ENCODE measurements around the gene WDR31. TPM values are rescaled to one million over a fixed set of nuclear protein-coding genes. Genes with fewer than 3 reads are reported as not detected.

WDR31 gene
- total RNA-seq, 1 experiment from 2014 or later, result 11.2 TPM

DNA sequence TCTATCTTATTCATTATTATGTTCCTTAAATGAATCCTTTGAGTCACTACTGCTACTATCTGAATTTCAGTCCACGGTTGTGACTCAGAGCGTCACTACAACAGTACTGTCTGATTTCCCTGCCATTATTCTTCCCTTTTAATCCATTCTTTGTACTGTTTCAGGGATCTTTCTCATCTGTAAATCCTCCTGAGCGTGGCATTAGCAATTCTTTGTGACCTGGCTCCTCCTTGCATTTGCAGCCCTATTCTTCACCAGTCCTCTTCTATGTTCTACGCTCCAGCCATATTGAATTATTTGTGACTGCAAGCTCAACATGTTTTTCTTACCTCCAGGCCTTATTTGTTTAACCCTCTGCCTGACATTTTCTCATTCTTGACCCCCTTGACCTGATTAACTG, 58.7 kb downstream of the WDR31 start:
- no peak for DNase-seq
- H4K20me1 ChIP-seq (ENCODE audit: insufficient read depth), result no peaks in the 10 kb centered on the region
- H3K9me3 ChIP-seq (ENCODE audit: insufficient read depth, low read depth), result no peaks in the 10 kb centered on the region
- no TSS peak for BruUV-seq (replicated peaks)
- H3K4me2 ChIP-seq, result no peak overlapping the region
- no peak overlapping the region for H3K27ac ChIP-seq
- H3K4me3 ChIP-seq, result no peak overlapping the region
- CTCF ChIA-PET, result no interaction called here
- intact Hi-C loops (cut with micrococcal nuclease; ENCODE audit: unreplicated experiment), result no loop called here
- H3K27me3 ChIP-seq (ENCODE audit: insufficient read depth, low read depth), result no peaks in the 10 kb centered on the region
- no peaks in the 10 kb centered on the region for H3F3A ChIP-seq (ENCODE audit: insufficient read depth, low read depth)
- peaks cover 12% of the 10 kb centered on the region for H3K79me2 ChIP-seq (ENCODE audit: low read depth)
- peaks cover 56% of the 10 kb centered on the region for H3K36me3 ChIP-seq (ENCODE audit: low read depth)
- H3K9me2 ChIP-seq (ENCODE audit: insufficient read depth), result no peaks in the 10 kb centered on the region
- no peak overlapping the region for H2AFZ ChIP-seq
- H3K4me1 ChIP-seq (replicated peaks; ENCODE audit: insufficient read depth), result 0 out of 2 replicates have a peak, but pooled peaks cover 3% of the 10 kb centered on the region
- POLR2A ChIA-PET (ENCODE audit: unreplicated experiment), result no interaction called here
- TF ChIP-seq, protein P1, sequence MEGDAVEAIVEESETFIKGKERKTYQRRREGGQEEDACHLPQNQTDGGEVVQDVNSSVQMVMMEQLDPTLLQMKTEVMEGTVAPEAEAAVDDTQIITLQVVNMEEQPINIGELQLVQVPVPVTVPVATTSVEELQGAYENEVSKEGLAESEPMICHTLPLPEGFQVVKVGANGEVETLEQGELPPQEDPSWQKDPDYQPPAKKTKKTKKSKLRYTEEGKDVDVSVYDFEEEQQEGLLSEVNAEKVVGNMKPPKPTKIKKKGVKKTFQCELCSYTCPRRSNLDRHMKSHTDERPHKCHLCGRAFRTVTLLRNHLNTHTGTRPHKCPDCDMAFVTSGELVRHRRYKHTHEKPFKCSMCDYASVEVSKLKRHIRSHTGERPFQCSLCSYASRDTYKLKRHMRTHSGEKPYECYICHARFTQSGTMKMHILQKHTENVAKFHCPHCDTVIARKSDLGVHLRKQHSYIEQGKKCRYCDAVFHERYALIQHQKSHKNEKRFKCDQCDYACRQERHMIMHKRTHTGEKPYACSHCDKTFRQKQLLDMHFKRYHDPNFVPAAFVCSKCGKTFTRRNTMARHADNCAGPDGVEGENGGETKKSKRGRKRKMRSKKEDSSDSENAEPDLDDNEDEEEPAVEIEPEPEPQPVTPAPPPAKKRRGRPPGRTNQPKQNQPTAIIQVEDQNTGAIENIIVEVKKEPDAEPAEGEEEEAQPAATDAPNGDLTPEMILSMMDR (conservative IDR thresholded peaks at IDR 0.05), result no peak
- TF ChIP-seq EZH2 (IDR thresholded peaks at IDR 0.05; ENCODE audit: low read depth), result no peak

DNA sequence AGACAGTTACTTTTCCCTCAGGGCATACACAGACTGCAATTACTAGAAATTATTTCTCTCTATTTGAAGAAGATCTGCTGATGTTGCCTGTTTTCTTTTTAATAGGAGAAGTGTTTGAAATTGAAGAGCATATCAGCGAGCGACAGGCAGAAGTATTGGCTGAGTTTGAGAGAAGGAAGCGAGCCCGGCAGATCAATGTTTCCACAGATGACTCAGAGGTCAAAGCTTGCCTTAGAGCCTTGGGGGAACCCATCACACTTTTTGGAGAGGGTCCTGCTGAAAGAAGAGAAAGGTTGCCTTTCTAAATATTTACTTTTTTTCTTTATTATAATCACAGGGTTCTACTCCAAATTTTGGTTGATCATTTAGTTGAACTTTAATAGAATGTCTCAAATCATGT, 61.2 kb downstream of the WDR31 start:
- POLR2A ChIA-PET (ENCODE audit: unreplicated experiment), result no interaction called here
- CTCF ChIA-PET, result interaction anchor here (0.6 kb wide), 1 partner anchor 276 kb away, joined by 3 read pairs; no protein-coding TSS in a partner anchor

DNA sequence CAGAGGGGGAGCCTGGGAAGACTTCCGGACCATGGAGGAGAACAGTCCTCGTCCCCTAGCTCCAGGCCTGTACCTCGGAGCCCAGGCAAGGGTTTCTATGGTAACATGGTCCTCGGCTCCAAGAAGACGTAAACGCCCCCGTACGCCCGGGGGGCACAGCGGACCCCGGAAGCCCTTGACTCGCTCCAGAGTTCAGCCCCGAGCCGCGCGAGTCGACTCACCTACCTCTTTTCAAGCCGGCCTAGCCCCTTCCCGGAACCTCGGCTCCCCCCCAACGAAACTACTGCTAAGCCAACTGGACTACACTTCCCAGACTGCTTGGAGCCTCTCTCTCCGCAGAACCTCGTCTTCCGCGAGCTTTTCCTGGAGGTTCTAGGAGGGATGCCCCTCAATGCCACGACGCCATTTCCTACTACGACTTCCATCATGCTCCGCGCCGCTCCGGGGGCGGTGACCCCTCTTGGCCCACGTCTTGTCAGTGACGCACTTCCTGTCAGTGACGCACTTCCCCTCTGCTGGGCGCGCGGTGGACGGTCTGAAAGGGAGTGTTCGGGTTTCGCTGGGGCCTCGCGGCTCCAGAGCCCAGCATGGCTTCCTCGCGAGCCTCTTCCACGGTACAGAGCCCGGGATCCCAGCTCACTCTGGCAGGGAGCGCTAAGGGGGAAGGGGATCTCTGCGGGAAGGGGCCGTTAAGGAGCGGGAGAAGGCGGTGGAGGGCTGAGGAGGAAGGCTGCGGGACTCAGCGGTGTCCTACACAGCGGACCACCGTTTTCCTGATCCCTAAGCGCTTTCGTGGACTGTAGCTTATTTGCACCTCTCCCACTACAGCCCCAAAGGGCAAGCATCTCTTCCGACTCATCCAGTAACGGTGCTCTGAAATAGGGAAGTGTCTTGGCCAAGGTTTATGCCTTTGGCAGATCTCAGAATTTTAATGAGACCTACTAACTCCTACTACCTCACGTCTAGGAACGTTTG, 64.6 kb downstream of the WDR31 start, which contains the start of the genes CDC26 and PRPF4:
TSS of gene CDC26 (minus strand) at position 416 of the 975 bp plus-strand sequence. CDS start 3,065 bp downstream, outside the sequence.
TSS of gene PRPF4 (plus strand) at position 502 of the 975 bp plus-strand sequence. CDS start at position 588, 86 bp downstream.
- TF ChIP-seq, protein P1 (conservative IDR thresholded peaks at IDR 0.05), result no peak
- TF ChIP-seq EZH2 (IDR thresholded peaks at IDR 0.05; ENCODE audit: low read depth), result no peak
- H3K4me2 ChIP-seq, result peak within 1 kb of the TSS; percentile 93
- BruUV-seq (replicated peaks), result TSS peak; percentile 70
- intact Hi-C loops (cut with micrococcal nuclease; ENCODE audit: unreplicated experiment), result loop anchor here (1.0 to 10.0 kb wide), 7 partner anchors 55 to 351 kb away; partner anchors contain the start of genes C9orf43, FKBP15, POLE3 and SLC31A1
- peak within 1 kb of the TSS; percentile 50 for H3K27ac ChIP-seq
- peaks cover 13% of the 10 kb centered on the region for H3K4me1 ChIP-seq (replicated peaks; ENCODE audit: insufficient read depth)
- H3K4me3 ChIP-seq, result peak within 1 kb of the TSS; percentile 81
- POLR2A ChIA-PET (ENCODE audit: unreplicated experiment), result interaction anchor here (0.6 to 1.0 kb wide), 8 partner anchors 54 to 1379 kb away, joined by 3 to 7 read pairs (median 4); partner anchors contain the start of genes ALAD, FKBP15, SLC31A1 and SLC31A2
- no peaks in the 10 kb centered on the region for H3K9me2 ChIP-seq (ENCODE audit: insufficient read depth)
- peaks cover 6% of the 10 kb centered on the region; the same call in 1 of the 2 replicates for H3F3A ChIP-seq (ENCODE audit: insufficient read depth, low read depth)
- H4K20me1 ChIP-seq (ENCODE audit: insufficient read depth), result no peaks in the 10 kb centered on the region; the same call in 1 of the 2 replicates
- no peaks in the 10 kb centered on the region for H3K27me3 ChIP-seq (ENCODE audit: insufficient read depth, low read depth)
- peaks cover 34% of the 10 kb centered on the region for H3K79me2 ChIP-seq (ENCODE audit: low read depth)
- peak within 1 kb of the TSS; percentile 94 for H2AFZ ChIP-seq
- no peaks in the 10 kb centered on the region for H3K9me3 ChIP-seq (ENCODE audit: insufficient read depth, low read depth)
- CTCF ChIA-PET, result interaction anchor here (0.5 to 2.0 kb wide), 13 partner anchors 41 to 1015 kb away, joined by 3 to 9 read pairs (median 5); partner anchors contain the start of genes C9orf43, FKBP15, POLE3 and SLC31A1
- peaks cover 37% of the 10 kb centered on the region for H3K36me3 ChIP-seq (ENCODE audit: low read depth)
- DNase-seq, result peak; percentile 90 to 94

More for the DNA sequence above, 61.2 kb downstream of the WDR31 start:
- H4K20me1 ChIP-seq (ENCODE audit: insufficient read depth), result no peaks in the 10 kb centered on the region; the same call in 1 of the 2 replicates
- H3K36me3 ChIP-seq (ENCODE audit: low read depth), result peaks cover 39% of the 10 kb centered on the region
- peaks cover 32% of the 10 kb centered on the region for H3K79me2 ChIP-seq (ENCODE audit: low read depth)
- DNase-seq, result no peak
- intact Hi-C loops (cut with micrococcal nuclease; ENCODE audit: unreplicated experiment), result loop anchor here (10.0 kb wide), 2 partner anchors 124 to 354 kb away; partner anchors contain the start of gene SLC31A2
- H3K9me3 ChIP-seq (ENCODE audit: insufficient read depth, low read depth), result no peaks in the 10 kb centered on the region
- no peaks in the 10 kb centered on the region for H3K9me2 ChIP-seq (ENCODE audit: insufficient read depth)
- no TSS peak for BruUV-seq (replicated peaks)
- peaks cover 12% of the 10 kb centered on the region for H3K4me1 ChIP-seq (replicated peaks; ENCODE audit: insufficient read depth)
- no peak overlapping the region for H2AFZ ChIP-seq
- TF ChIP-seq EZH2 (IDR thresholded peaks at IDR 0.05; ENCODE audit: low read depth), result no peak
- TF ChIP-seq, protein P1 (conservative IDR thresholded peaks at IDR 0.05), result no peak
- no peak overlapping the region for H3K4me2 ChIP-seq
- H3K27ac ChIP-seq, result no peak overlapping the region
- no peak overlapping the region for H3K4me3 ChIP-seq
- H3F3A ChIP-seq (ENCODE audit: insufficient read depth, low read depth), result peaks cover 6% of the 10 kb centered on the region; the same call in 1 of the 2 replicates
- no peaks in the 10 kb centered on the region for H3K27me3 ChIP-seq (ENCODE audit: insufficient read depth, low read depth)

Data from PC-9 (cell line).